ENCODE data around the gene STX3. TPM values are rescaled to one million over a fixed set of nuclear protein-coding genes. Genes with fewer than 3 reads are reported as not detected.
"Not testable (repeated sequence)": the region's sequence is repeated elsewhere in the genome, so short reads cannot be mapped to it uniquely, and the experiment has no call there.

STX3 gene
- total RNA-seq, 1 donor from 2014 or later, result 11.1 TPM

GRCh38 chr11:59839615-59840014 lies 84.4 kb downstream of the STX3 start:
- no peak for DNase-seq (ENCODE audit: low spot score)

- no peak for DNase-seq (ENCODE audit: low spot score)
These were observed 86.3 kb downstream of the STX3 start for GRCh38 chr11:59841514-59841913.

- DNase-seq (ENCODE audit: low spot score), result no peak
These were observed 87.1 kb downstream of the STX3 start for GRCh38 chr11:59842316-59842715.

- no peak for DNase-seq (ENCODE audit: low spot score)
These were observed 90.2 kb downstream of the STX3 start, which contains the start of gene CBLIF for GRCh38 chr11:59845399-59845798. CBLIF (minus strand) TSS chr11:59845499; CDS start chr11:59845453, 46 bp downstream.

GRCh38 chr11:59846556-59846955 lies 91.4 kb downstream of the STX3 start:
- no peak for DNase-seq (ENCODE audit: low spot score)

- no peak for DNase-seq (ENCODE audit: low spot score)
These were observed 92.5 kb downstream of the STX3 start for GRCh38 chr11:59847626-59848025.

GRCh38 chr11:59848439-59848838 lies 93.3 kb downstream of the STX3 start:
- not testable (repeated sequence) for DNase-seq (ENCODE audit: low spot score)

GRCh38 chr11:59849129-59849528 lies 94.0 kb downstream of the STX3 start:
- no peak for DNase-seq (ENCODE audit: low spot score)

- not testable (repeated sequence) for DNase-seq (ENCODE audit: low spot score)
These were observed 94.4 kb downstream of the STX3 start for GRCh38 chr11:59849551-59849950.

- DNase-seq (ENCODE audit: low spot score), result not testable (repeated sequence)
These were observed 96.2 kb downstream of the STX3 start for GRCh38 chr11:59851416-59851815.

GRCh38 chr11:59854871-59855270 lies 99.7 kb downstream of the STX3 start:
- no peak for DNase-seq (ENCODE audit: low spot score)

Other genes starting within 250 kb of the STX3 start
- gene OR4D9, start 243.8 kb upstream of the STX3 start, total RNA-seq (ENCODE audit: insufficient read depth, low replicate concordance), result 3.4 TPM
- gene OSBP, start 139.6 kb upstream of the STX3 start, total RNA-seq (ENCODE audit: insufficient read depth, low replicate concordance), result 38.5 TPM
- gene PATL1, start 86.3 kb upstream of the STX3 start, total RNA-seq (ENCODE audit: insufficient read depth, low replicate concordance), result 4.6 TPM
- gene OR10V1, start 41.5 kb upstream of the STX3 start, total RNA-seq (ENCODE audit: insufficient read depth, low replicate concordance), result 7.9 TPM
- 36.6 TPM for gene MRPL16, start 55.4 kb downstream of the STX3 start, total RNA-seq (ENCODE audit: insufficient read depth, low replicate concordance)
- not detected for gene CBLIF, start 90.1 kb downstream of the STX3 start, total RNA-seq (ENCODE audit: insufficient read depth, low replicate concordance)
- gene TCN1, start 111.1 kb downstream of the STX3 start, total RNA-seq (ENCODE audit: insufficient read depth, low replicate concordance), result 2.2 TPM
- not detected for gene OOSP3, start 123.4 kb downstream of the STX3 start, total RNA-seq (ENCODE audit: insufficient read depth, low replicate concordance)
- gene OOSP1, start 183.1 kb downstream of the STX3 start, total RNA-seq (ENCODE audit: insufficient read depth, low replicate concordance), result not detected
- gene OOSP4A, start 208.7 kb downstream of the STX3 start, total RNA-seq (ENCODE audit: insufficient read depth, low replicate concordance), result not detected

All from umbilical cord (tissue), 2 donors.